ENCODE results near the gene ALOX12B.

ALOX12B gene

GRCh38 chr17:8053600-8053999, 33.9 kb downstream of the ALOX12B start:
- in situ Hi-C loops (cut with HindIII; ENCODE audit: low pct_ligation_motif_present, low pct_unique_long_range_greater_than_20kb, low sequenced_read_pairs) = no loop called here
- no peak for DNase-seq

- in situ Hi-C loops (cut with HindIII; ENCODE audit: low pct_ligation_motif_present, low pct_unique_long_range_greater_than_20kb, low sequenced_read_pairs) = no loop called here
- no peak for DNase-seq
These were observed 35.0 kb downstream of the ALOX12B start for GRCh38 chr17:8052256-8053252.

- DNase-seq = no peak
- in situ Hi-C loops (cut with HindIII; ENCODE audit: low pct_ligation_motif_present, low pct_unique_long_range_greater_than_20kb, low sequenced_read_pairs) = no loop called here
These were observed 35.7 kb downstream of the ALOX12B start for GRCh38 chr17:8051831-8052230.

DNA sequence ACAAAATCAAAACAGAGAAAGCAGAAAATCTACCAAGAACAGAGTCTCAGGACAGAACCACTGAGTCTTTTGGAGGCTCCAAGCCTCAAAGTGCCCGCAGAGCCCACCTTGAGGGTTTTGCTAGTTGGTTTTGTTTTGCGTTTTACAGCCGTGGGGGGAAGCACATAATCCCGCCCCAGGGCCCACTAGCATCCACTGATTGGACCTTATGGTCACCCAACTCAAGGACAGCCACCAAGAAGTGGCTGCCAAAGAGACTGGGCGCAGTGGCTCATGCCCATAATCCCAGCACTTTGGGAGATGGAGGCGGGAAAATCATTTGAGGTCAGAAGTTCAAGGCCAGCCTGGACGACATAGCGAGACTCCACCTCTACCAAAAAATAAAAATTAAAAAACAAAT, 38.8 kb downstream of the ALOX12B start:
- in situ Hi-C loops (cut with HindIII; ENCODE audit: low pct_ligation_motif_present, low pct_unique_long_range_greater_than_20kb, low sequenced_read_pairs) = no loop called here

DNA sequence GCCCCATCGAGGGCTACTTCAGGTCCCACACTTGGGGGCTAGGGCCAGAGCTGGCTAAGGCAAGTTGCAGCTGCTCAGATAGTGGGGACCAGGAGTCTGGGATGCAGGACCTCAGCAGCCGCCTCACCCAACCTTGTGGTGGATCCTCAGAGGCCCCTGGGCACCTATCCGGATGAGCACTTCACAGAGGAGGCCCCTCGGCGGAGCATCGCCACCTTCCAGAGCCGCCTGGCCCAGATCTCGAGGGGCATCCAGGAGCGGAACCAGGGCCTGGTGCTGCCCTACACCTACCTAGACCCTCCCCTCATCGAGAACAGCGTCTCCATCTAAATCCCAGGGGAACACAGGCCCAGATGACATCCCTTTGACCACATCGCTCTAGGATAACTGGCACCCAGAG, 39.3 kb downstream of the ALOX12B start:
- in situ Hi-C loops (cut with HindIII; ENCODE audit: low pct_ligation_motif_present, low pct_unique_long_range_greater_than_20kb, low sequenced_read_pairs) = no loop called here
- DNase-seq = no peak

More for the DNA sequence above, 38.8 kb downstream of the ALOX12B start:
- DNase-seq = no peak

GRCh38 chr17:8047769-8048110, 39.8 kb downstream of the ALOX12B start:
- in situ Hi-C loops (cut with HindIII; ENCODE audit: low pct_ligation_motif_present, low pct_unique_long_range_greater_than_20kb, low sequenced_read_pairs) = no loop called here
- DNase-seq = no peak

DNA sequence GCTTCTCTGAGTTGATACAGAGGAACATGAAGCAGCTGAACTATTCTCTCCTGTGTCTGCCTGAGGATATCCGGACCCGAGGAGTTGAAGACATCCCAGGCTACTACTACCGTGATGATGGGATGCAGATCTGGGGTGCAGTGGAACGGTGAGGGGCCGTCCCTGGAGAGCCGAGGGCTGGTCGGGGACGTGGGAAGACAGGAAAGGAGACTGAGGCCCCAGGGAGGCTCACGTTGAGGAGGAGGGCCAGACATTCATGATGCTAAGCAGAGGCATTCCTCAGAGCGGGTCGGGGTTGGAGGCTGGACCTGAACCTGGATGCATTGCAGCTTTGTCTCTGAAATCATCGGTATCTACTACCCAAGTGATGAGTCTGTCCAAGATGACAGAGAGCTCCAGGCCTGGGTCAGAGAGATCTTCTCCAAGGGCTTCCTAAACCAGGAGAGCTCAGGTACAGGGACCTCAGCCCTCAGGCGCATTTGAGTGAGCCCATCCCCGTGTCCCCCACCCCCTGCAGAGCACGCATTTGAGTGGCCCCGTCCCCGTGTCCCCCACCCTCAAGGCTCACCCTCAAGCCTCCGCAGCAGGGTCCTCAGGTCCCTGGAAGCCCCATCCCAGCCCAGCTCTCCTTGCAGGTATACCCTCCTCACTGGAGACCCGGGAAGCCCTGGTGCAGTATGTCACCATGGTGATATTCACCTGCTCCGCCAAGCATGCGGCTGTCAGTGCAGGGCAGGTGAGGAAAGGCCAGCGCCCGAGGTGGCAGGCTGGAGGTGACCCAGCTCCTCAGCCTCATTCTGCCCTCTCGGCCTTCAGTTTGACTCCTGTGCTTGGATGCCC, 40.4 kb downstream of the ALOX12B start:
- in situ Hi-C loops (cut with HindIII; ENCODE audit: low pct_ligation_motif_present, low pct_unique_long_range_greater_than_20kb, low sequenced_read_pairs) = no loop called here
- no peak for DNase-seq

GRCh38 chr17:8046306-8046928, 41.1 kb downstream of the ALOX12B start:
- DNase-seq = no peak
- in situ Hi-C loops (cut with HindIII; ENCODE audit: low pct_ligation_motif_present, low pct_unique_long_range_greater_than_20kb, low sequenced_read_pairs) = no loop called here

DNA sequence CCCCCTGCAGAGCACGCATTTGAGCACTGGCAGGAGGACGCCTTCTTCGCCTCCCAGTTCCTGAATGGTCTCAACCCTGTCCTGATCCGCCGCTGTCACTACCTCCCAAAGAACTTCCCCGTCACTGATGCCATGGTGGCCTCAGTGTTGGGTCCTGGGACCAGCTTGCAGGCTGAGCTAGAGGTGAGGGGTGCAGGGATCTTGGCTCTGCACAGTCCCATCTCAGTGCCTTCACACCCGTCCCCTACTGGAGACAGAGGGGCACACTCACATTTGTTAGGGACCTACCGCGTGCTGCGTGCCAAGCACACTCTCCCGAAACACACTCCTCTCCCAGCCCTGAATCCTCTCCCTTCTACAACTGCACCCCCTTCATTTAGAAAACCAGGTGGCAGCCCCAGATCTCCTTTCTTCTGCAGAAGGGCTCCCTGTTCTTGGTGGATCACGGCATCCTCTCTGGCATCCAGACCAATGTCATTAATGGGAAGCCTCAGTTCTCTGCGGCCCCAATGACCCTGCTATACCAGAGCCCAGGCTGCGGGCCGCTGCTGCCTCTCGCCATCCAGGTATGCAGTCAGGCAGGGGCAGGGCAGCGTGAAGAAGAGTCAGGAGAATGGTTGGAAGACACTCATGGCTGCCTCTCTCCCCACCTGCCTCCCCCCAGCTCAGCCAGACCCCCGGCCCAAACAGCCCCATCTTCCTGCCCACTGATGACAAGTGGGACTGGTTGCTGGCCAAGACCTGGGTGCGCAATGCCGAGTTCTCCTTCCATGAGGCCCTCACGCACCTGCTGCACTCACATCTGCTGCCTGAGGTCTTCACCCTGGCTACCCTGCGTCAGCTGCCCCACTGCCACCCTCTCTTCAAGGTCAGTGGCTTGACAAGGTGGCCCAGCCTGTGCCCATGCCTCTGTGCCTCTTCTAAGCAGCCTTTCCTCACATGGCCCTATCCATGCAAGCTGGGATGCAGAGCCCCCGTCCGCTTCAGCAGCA, 42.4 kb downstream of the ALOX12B start:
- in situ Hi-C loops (cut with HindIII; ENCODE audit: low pct_ligation_motif_present, low pct_unique_long_range_greater_than_20kb, low sequenced_read_pairs) = no loop called here
- DNase-seq = no peak

- DNase-seq = no peak
These were observed 45.5 kb downstream of the ALOX12B start for GRCh38 chr17:8041979-8042378.

DNA sequence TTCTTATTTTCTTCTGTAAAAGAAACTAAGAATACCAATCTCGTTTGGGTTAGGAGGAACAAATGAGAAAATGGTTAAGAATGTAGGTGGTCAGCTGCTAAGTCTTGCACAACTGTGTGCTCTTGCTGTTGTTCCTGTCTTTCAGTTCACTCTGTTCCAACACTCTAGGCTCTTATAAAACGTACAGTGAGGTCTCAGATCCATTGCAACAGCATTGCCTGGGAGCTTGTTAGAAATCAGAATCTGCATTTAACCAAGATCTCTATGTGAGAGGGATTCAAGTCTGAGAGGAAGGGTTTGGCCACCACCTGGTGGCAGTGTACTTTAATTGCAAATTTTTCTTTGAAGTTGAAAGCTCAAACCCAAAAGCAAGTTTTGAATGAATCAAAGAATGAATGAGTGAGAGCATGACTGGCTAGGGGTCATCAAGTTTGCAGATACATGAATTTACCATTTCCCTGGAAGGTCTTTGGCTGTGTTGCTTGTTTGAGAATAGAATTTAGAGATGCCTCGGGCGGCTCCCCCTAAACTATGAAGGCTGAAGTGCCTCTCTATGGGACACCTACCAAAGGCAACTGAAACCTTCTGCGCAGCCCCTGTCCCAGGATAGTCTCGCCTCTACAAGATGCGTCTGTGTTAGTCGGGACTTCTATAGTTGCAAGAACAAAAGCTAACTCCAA, 46.1 kb downstream of the ALOX12B start:
- peak; percentile 61 for DNase-seq
- in situ Hi-C loops (cut with HindIII; ENCODE audit: low pct_ligation_motif_present, low pct_unique_long_range_greater_than_20kb, low sequenced_read_pairs) = no loop called here

More at GRCh38 chr17:8041979-8042378, 45.5 kb downstream of the ALOX12B start:
- in situ Hi-C loops (cut with HindIII; ENCODE audit: low pct_ligation_motif_present, low pct_unique_long_range_greater_than_20kb, low sequenced_read_pairs) = no loop called here

GRCh38 chr17:8039611-8040168, 47.8 kb downstream of the ALOX12B start:
- in situ Hi-C loops (cut with HindIII; ENCODE audit: low pct_ligation_motif_present, low pct_unique_long_range_greater_than_20kb, low sequenced_read_pairs) = no loop called here
- no peak for DNase-seq

DNA sequence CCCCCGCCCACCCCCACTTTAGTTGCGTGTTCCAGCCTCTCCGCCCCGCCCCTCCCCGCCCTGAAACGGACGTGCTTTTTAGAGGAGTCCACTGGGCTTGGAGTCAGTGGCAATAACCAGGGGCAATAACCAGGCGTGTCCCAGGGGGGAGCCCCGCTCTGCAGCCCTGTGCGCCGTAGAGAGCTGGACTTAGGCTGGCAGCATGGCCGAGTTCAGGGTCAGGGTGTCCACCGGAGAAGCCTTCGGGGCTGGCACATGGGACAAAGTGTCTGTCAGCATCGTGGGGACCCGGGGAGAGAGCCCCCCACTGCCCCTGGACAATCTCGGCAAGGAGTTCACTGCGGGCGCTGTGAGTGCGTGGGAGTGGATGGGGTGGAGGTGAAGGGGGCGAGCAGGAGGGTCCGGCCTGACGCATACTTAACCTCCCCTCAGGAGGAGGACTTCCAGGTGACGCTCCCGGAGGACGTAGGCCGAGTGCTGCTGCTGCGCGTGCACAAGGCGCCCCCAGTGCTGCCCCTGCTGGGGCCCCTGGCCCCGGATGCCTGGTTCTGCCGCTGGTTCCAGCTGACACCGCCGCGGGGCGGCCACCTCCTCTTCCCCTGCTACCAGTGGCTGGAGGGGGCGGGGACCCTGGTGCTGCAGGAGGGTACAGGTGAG, 48.4 kb downstream of the ALOX12B start, which contains the start of gene ALOX15B:
Gene ALOX15B, plus strand, starts transcription at position 106 of the 657 bp plus-strand sequence. Its CDS starts 97 bp downstream, at position 203.
- no peak for DNase-seq
- in situ Hi-C loops (cut with HindIII; ENCODE audit: low pct_ligation_motif_present, low pct_unique_long_range_greater_than_20kb, low sequenced_read_pairs) = no loop called here

- in situ Hi-C loops (cut with HindIII; ENCODE audit: low pct_ligation_motif_present, low pct_unique_long_range_greater_than_20kb, low sequenced_read_pairs) = no loop called here
- no peak for DNase-seq
These were observed 55.1 kb downstream of the ALOX12B start for GRCh38 chr17:8032442-8032841.

DNA sequence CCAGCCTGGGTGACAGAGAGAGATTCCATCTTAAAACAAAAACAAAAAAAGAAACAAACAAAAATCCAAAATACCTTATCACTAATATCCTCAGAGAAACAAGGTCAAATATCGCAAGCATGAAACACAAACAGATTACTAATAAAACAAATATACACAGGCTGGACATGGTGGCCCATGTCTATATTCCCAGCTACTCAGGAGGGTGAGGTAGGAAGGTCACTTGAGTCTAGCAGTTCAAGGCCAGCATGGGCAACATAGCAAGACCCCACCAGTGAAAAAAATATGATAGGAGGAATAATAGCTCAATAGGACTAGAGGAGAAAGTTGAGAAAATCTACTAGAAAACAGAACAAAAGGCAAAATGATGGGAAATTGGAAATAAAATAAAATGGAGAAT, 55.6 kb downstream of the ALOX12B start:
- in situ Hi-C loops (cut with HindIII; ENCODE audit: low pct_ligation_motif_present, low pct_unique_long_range_greater_than_20kb, low sequenced_read_pairs) = no loop called here
- no peak for DNase-seq

- in situ Hi-C loops (cut with HindIII; ENCODE audit: low pct_ligation_motif_present, low pct_unique_long_range_greater_than_20kb, low sequenced_read_pairs) = no loop called here
- no peak for DNase-seq
These were observed 56.3 kb downstream of the ALOX12B start for GRCh38 chr17:8031261-8031661.

DNA sequence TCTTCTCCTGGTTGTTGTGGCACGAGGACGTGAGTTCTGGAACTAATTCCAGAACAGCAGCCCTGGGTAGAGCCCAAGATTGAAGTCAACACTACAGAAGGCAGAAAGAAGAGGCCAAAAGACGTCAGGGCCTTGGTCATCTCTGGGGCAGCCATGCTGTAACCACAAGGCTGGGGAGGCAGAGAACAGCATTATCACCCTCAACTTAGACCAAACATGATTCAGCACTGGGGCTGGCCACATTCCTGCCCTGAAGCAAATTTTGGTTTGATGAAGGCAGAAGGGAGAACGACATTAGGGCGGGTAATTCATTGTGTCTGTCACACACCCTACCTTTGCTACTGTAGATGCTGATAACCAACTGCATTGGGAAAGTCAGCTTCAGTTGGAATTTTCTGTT, 58.4 kb downstream of the ALOX12B start:
- in situ Hi-C loops (cut with HindIII; ENCODE audit: low pct_ligation_motif_present, low pct_unique_long_range_greater_than_20kb, low sequenced_read_pairs) = no loop called here
- no peak for DNase-seq
